GM04503 (cell line): ENCODE measurements around the gene SLC7A5.
A peak's percentile ranks its signal among the peaks of the same experiment; 100 is the strongest.
"Not testable (repeated sequence)": the region's sequence is repeated elsewhere in the genome, so short reads cannot be mapped to it uniquely, and the experiment has no call there.

Experiments
- DNase-seq: peaks from one replicate; pipeline ENCODE4 v3.0.0-alpha.2; 2012; ENCODE audit warnings: low read depth

Gene SLC7A5

GRCh38 chr16:87869061-87869878 lies at the start of gene SLC7A5:
Gene SLC7A5, minus strand, starts transcription at chr16:87869507. Its CDS starts 85 bp downstream, at chr16:87869422.
- DNase-seq: not testable (repeated sequence)

GRCh38 chr16:87918338-87918737 lies 49.0 kb upstream of the SLC7A5 start:
- peak; percentile 31 for DNase-seq

GRCh38 chr16:87917503-87917902 lies 48.2 kb upstream of the SLC7A5 start:
- DNase-seq: no peak

- DNase-seq: no peak
Measured at GRCh38 chr16:87914812-87915211, 45.5 kb upstream of the SLC7A5 start.

GRCh38 chr16:87914021-87914725 lies 44.9 kb upstream of the SLC7A5 start:
- not testable (repeated sequence) for DNase-seq

GRCh38 chr16:87912691-87913090 lies 43.4 kb upstream of the SLC7A5 start:
- DNase-seq: not testable (repeated sequence)

- peak; percentile 53 for DNase-seq
Measured at GRCh38 chr16:87911106-87911763, 41.9 kb upstream of the SLC7A5 start.

GRCh38 chr16:87909203-87909935 lies 40.1 kb upstream of the SLC7A5 start:
- not testable (repeated sequence) for DNase-seq

GRCh38 chr16:87908101-87908500 lies 38.8 kb upstream of the SLC7A5 start:
- not testable (repeated sequence) for DNase-seq

- not testable (repeated sequence) for DNase-seq
Measured at GRCh38 chr16:87905521-87905920, 36.2 kb upstream of the SLC7A5 start.

- not testable (repeated sequence) for DNase-seq
Measured at GRCh38 chr16:87904963-87905362, 35.7 kb upstream of the SLC7A5 start.

GRCh38 chr16:87900489-87900888 lies 31.2 kb upstream of the SLC7A5 start:
- not testable (repeated sequence) for DNase-seq

GRCh38 chr16:87897521-87898505 lies 28.5 kb upstream of the SLC7A5 start:
- no peak for DNase-seq

GRCh38 chr16:87896924-87897520 lies 27.7 kb upstream of the SLC7A5 start:
- DNase-seq: not testable (repeated sequence)

GRCh38 chr16:87896176-87896890 lies 27.0 kb upstream of the SLC7A5 start:
- DNase-seq: not testable (repeated sequence)

- DNase-seq: no peak
Measured at GRCh38 chr16:87895641-87896141, 26.4 kb upstream of the SLC7A5 start.

- not testable (repeated sequence) for DNase-seq
Measured at GRCh38 chr16:87894005-87894404, 24.7 kb upstream of the SLC7A5 start.

GRCh38 chr16:87891764-87892163 lies 22.5 kb upstream of the SLC7A5 start:
- DNase-seq: no peak

GRCh38 chr16:87889762-87890161 lies 20.5 kb upstream of the SLC7A5 start:
- not testable (repeated sequence) for DNase-seq
